Thyroid gland (tissue), 4 donors: ENCODE measurements around the gene VEPH1. TPM values are rescaled to one million over a fixed set of nuclear protein-coding genes. Genes with fewer than 3 reads are reported as not detected.

Experiments used
- DNase-seq, 2 donors: peaks; one replicate each; pipeline ENCODE4 v3.0.0-alpha.2; 2019
- H3K27ac ChIP-seq, 3 donors: fragments of 200-600 bp; sonication (generic); 1 replicate in 2 of 3; 2 replicates in 1 of 3; pipeline ENCODE4 v1.5.1; 2016 to 2019; ENCODE audit warnings: mild to moderate bottlenecking in 1 of 3, moderate library complexity in 1 of 3
- H3K27me3 ChIP-seq: fragments of 200-600 bp; sonication (generic); one replicate; pipeline ENCODE4 v1.5.1; 2019
- H3K36me3 ChIP-seq, 2 donors: fragments of 200-600 bp; sonication (generic); one replicate each; pipeline ENCODE4 v1.5.1; 2016 to 2019
- H3K4me1 ChIP-seq, 2 donors: fragments of 200-600 bp; sonication (generic); one replicate each; pipeline ENCODE4 v1.5.1; 2017 to 2019
- H3K4me3 ChIP-seq, 3 donors: fragments of 200-600 bp; sonication (generic); replicated peaks in 1 of 3; 1 replicate in 2 of 3; 2 replicates in 1 of 3; pipeline ENCODE4 v1.5.1; 2016; ENCODE audit warnings: mild to moderate bottlenecking in 1 of 3
- H3K9me3 ChIP-seq: fragments of 200-600 bp; sonication (generic); one replicate; pipeline ENCODE4 v1.5.1; 2017
- CTCF ChIP-seq, 6 experiments: fragments of 200-600 bp in 3 of 6; fragments of 450-650 bp in 3 of 6; sonication (generic) in 3 of 6; IDR thresholded peaks; one replicate each; pipeline ENCODE4 v1.5.1; 2016 to 2019; ENCODE audit warnings: antibody characterized with exemption in 6 of 6, mild to moderate bottlenecking in 2 of 6, inconsistent platforms in 1 of 6, moderate library complexity in 1 of 6
- POLR2A ChIP-seq, 2 donors: fragments of 450-650 bp; IDR thresholded peaks; one replicate each; pipeline ENCODE4 v1.6.1; 2017; ENCODE audit warnings: antibody characterized with exemption in 2 of 2, mild to moderate bottlenecking in 2 of 2, moderate library complexity in 1 of 2
- WGBS, 2 donors: methylation state at CpG; one replicate each; pipeline ENCODE4 v1.1.5; 2017; 5-methylcytosine and 5-hydroxymethylcytosine counted together
- intact Hi-C: fragments of 100-400 bp; cut with DNase I; formaldehyde crosslinking; loops from one replicate; pipeline ENCODE4 v1.15.1; 2023
- total RNA-seq, 4 donors: library from RNA; depleted of rRNA; stranded (reverse); fragments of >200 nt; gene quantifications; one replicate each; pipeline ENCODE4 v1.2.3, GENCODE V29; 2016

VEPH1 gene
- total RNA-seq, 4 donors from 2014 or later: 1.7 to 12.0 (median 5.0) TPM

GRCh38 chr3:157531301-157531660 is 28.1 kb upstream of the VEPH1 start:
- DNase-seq: peak; percentile 35 to 36
- Histone ChIP-seq H3K9me3 (no peaks in the 10 kb centered on the region), H3K4me3 (no peak overlapping the region), H3K36me3 (no peaks in the 10 kb centered on the region), H3K4me1 (peaks cover 10 to 21% of the 10 kb centered on the region in 2 donors), H3K27ac (peak overlapping the region; percentile 55 to 72 (median 64)), H3K27me3 (no peaks in the 10 kb centered on the region)
- WGBS, 2 donors: 64 to 68% methylated on average over 3 of the region's 3 CpGs
- intact Hi-C loops: loop anchor here (5.0 kb wide), 1 partner anchor 41 kb away; no protein-coding TSS in a partner anchor
- TF ChIP-seq CTCF (IDR thresholded peaks at IDR 0.05) (no peak), POLR2A (IDR thresholded peaks at IDR 0.05) (no peak)

- intact Hi-C loops: loop anchor here (5.0 kb wide), 1 partner anchor 42 kb away; no protein-coding TSS in a partner anchor
- no peaks in the 10 kb centered on the region for H3K9me3 ChIP-seq
- WGBS, 2 donors: 60 to 64% methylated on average over 5 of the region's 5 CpGs
- H3K4me3 ChIP-seq: no peak overlapping the region
- peak; percentile 47 to 64 for DNase-seq
- H3K27ac ChIP-seq: peak overlapping the region; percentile 55 to 72 (median 64)
- TF ChIP-seq POLR2A (IDR thresholded peaks at IDR 0.05): no peak
- TF ChIP-seq CTCF (IDR thresholded peaks at IDR 0.05): no peak
- no peaks in the 10 kb centered on the region for H3K36me3 ChIP-seq
- no peaks in the 10 kb centered on the region for H3K27me3 ChIP-seq
- H3K4me1 ChIP-seq: peaks cover 10 to 21% of the 10 kb centered on the region in 2 donors
Measured at GRCh38 chr3:157530637-157531300, 27.6 kb upstream of the VEPH1 start.

GRCh38 chr3:157529751-157530150 is 26.5 kb upstream of the VEPH1 start:
- WGBS, 2 donors: 92 to 93% methylated on average over 2 of the region's 2 CpGs
- peaks cover 10 to 21% of the 10 kb centered on the region in 2 donors for H3K4me1 ChIP-seq
- intact Hi-C loops: loop anchor here (5.0 kb wide), 1 partner anchor 43 kb away; no protein-coding TSS in a partner anchor
- no peaks in the 10 kb centered on the region for H3K27me3 ChIP-seq
- H3K9me3 ChIP-seq: no peaks in the 10 kb centered on the region
- no peak for TF ChIP-seq POLR2A (IDR thresholded peaks at IDR 0.05)
- TF ChIP-seq CTCF (IDR thresholded peaks at IDR 0.05): no peak
- no peaks in the 10 kb centered on the region for H3K36me3 ChIP-seq
- DNase-seq: no peak
- H3K4me3 ChIP-seq: no peak overlapping the region
- no peak overlapping the region for H3K27ac ChIP-seq

GRCh38 chr3:157529085-157529484 is 25.9 kb upstream of the VEPH1 start:
- Histone ChIP-seq H3K9me3 (no peaks in the 10 kb centered on the region), H3K36me3 (no peaks in the 10 kb centered on the region), H3K27me3 (no peaks in the 10 kb centered on the region), H3K27ac (no peak overlapping the region), H3K4me3 (no peak overlapping the region), H3K4me1 (peaks cover 10 to 21% of the 10 kb centered on the region in 2 donors)
- DNase-seq: no peak
- TF ChIP-seq CTCF (IDR thresholded peaks at IDR 0.05): no peak
- no peak for TF ChIP-seq POLR2A (IDR thresholded peaks at IDR 0.05)
- intact Hi-C loops: no loop called here
- WGBS, 2 donors: 92 to 93% methylated on average over 2 of the region's 2 CpGs

- no peaks in the 10 kb centered on the region for H3K9me3 ChIP-seq
- no peaks in the 10 kb centered on the region for H3K27me3 ChIP-seq
- 86 to 96% methylated on average over 5 of the region's 5 CpGs for WGBS, 2 donors
- DNase-seq: no peak
- no peaks in the 10 kb centered on the region for H3K36me3 ChIP-seq
- H3K4me1 ChIP-seq: peaks cover 10 to 20% of the 10 kb centered on the region in 2 donors
- no peak overlapping the region for H3K27ac ChIP-seq
- intact Hi-C loops: no loop called here
- TF ChIP-seq CTCF (IDR thresholded peaks at IDR 0.05): no peak
- no peak for TF ChIP-seq POLR2A (IDR thresholded peaks at IDR 0.05)
- no peak overlapping the region for H3K4me3 ChIP-seq
Measured at GRCh38 chr3:157527131-157527881, 24.1 kb upstream of the VEPH1 start.
